Body of pancreas (tissue), 4 donors: ENCODE results near the gene CELF6.
"Not testable (repeated sequence)": the region's sequence is repeated elsewhere in the genome, so short reads cannot be mapped to it uniquely, and the experiment has no call there.

Source experiments
- POLR2A ChIP-seq, 3 donors: fragments of 450-650 bp; IDR thresholded peaks; one replicate each; pipeline ENCODE4 v1.6.1; 2016; ENCODE audit warnings: antibody characterized with exemption in 3 of 3, mild to moderate bottlenecking in 2 of 3
- TF ChIP-seq, protein P1 (sequence below), 7 experiments: fragments of 450-650 bp in 4 of 7; fragments of 200-600 bp in 3 of 7; sonication (generic) in 3 of 7; IDR thresholded peaks; one replicate each; pipeline ENCODE4 v1.5.1; 2016 to 2019; ENCODE audit warnings: antibody characterized with exemption in 7 of 7

DNA sequence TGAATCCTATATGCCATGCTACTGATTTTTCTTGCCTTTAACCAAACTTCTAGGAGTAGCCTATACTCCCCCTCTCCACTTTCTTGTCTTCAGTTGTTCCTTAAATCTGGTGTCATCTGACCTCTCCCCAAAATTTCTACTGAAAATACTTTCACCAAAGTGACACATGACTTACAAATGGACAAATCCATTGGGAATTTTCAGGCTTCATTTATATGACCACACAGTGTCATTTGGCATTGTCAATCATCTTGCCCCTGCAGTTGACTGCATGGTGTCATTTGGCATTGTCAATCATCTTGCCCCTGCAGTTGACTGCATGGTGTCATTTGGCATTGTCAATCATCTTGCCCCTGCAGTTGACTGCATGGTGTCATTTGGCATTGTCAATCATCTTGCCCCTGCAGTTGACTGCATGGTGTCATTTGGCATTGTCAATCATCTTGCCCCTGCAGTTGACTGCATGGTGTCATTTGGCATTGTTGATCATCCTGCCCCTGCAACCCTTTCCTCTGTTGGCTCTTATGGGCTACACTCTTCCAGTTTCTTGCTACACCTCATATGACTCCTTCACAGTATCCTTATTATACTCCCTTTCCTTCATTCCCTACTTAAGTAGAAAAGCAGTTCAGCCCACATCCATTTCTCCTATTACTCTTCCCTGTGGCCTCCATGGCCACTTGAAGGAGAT, 44.2 kb downstream of the CELF6 start:
- TF ChIP-seq, protein P1, sequence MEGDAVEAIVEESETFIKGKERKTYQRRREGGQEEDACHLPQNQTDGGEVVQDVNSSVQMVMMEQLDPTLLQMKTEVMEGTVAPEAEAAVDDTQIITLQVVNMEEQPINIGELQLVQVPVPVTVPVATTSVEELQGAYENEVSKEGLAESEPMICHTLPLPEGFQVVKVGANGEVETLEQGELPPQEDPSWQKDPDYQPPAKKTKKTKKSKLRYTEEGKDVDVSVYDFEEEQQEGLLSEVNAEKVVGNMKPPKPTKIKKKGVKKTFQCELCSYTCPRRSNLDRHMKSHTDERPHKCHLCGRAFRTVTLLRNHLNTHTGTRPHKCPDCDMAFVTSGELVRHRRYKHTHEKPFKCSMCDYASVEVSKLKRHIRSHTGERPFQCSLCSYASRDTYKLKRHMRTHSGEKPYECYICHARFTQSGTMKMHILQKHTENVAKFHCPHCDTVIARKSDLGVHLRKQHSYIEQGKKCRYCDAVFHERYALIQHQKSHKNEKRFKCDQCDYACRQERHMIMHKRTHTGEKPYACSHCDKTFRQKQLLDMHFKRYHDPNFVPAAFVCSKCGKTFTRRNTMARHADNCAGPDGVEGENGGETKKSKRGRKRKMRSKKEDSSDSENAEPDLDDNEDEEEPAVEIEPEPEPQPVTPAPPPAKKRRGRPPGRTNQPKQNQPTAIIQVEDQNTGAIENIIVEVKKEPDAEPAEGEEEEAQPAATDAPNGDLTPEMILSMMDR (IDR thresholded peaks at IDR 0.05) = not testable (repeated sequence)
- TF ChIP-seq POLR2A (IDR thresholded peaks at IDR 0.05) = not testable (repeated sequence)
